HG03175 (cell line): ENCODE results near the gene MEG3.

Experiments used
- ATAC-seq: cut with Tn5 transposase; IDR thresholded peaks from one replicate; pipeline ENCODE4 v1.9.1; 2021; ENCODE audit warnings: mild to moderate bottlenecking, moderate library complexity; ENCODE audit not compliant: unreplicated experiment

The MEG3 gene

DNA sequence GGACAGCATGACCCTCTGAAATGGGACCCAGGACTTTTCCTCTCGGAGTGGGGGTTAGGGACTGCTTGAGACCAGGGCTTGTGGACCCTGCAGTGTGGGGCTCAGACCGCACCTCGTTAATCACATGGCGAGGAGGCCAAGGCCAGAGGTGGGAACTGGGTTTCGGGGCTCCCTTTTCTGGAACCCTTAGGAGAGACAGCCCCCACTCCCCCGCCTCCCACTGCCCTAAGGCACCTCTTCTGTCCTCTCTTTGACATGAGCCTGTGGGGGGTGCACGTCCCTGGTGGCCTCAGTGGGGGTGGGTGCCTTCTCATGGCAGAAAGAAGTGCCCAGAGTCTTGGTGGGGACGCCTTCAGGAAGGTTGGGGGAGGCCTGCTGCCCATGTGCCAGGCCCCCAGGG is 53.3 kb downstream of the MEG3 start:
- no peak for ATAC-seq

GRCh38 chr14:100879782-100880181 is 53.9 kb downstream of the MEG3 start:
- no peak for ATAC-seq

DNA sequence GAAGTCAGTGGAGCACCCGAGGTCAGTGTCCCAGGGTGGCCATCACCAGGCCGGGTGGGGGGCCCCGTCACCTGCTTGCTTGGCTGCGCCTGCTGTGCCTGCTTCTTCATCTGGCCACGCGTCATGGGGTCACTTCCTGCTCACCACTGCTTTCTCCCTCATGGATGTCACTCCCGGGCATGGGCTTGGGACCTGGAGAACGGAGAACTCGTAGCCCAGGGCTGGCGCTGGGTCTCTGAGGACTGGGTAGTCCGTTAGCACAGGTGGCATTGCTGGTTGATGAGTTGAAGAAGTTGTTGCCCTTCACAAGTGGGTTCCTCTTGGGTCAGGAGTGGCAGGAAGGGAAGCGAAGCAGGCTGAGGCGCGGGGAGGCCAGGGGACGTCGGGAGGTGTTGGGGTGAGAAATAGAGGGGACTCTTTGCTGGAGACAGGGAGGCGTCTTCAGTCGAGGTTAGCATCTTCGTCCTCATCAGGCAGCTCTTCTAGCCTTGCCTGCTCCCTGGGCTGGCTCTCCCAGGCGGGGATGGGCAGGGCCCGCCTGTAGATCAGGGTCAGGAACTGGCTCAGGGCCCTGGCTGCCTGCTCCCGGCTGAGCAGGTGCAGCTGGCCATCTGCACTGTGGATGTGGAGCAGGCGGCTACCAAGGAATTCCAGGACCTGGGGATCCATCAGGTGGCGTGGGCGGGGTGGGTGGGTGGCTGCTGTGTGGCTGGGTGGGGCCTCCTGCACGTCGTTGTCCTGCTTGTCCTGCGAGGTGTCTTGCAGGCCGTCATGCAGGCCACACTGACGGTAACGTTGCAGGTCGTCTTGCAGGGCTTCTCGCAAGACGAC is 54.6 kb downstream of the MEG3 start:
- no peak for ATAC-seq

DNA sequence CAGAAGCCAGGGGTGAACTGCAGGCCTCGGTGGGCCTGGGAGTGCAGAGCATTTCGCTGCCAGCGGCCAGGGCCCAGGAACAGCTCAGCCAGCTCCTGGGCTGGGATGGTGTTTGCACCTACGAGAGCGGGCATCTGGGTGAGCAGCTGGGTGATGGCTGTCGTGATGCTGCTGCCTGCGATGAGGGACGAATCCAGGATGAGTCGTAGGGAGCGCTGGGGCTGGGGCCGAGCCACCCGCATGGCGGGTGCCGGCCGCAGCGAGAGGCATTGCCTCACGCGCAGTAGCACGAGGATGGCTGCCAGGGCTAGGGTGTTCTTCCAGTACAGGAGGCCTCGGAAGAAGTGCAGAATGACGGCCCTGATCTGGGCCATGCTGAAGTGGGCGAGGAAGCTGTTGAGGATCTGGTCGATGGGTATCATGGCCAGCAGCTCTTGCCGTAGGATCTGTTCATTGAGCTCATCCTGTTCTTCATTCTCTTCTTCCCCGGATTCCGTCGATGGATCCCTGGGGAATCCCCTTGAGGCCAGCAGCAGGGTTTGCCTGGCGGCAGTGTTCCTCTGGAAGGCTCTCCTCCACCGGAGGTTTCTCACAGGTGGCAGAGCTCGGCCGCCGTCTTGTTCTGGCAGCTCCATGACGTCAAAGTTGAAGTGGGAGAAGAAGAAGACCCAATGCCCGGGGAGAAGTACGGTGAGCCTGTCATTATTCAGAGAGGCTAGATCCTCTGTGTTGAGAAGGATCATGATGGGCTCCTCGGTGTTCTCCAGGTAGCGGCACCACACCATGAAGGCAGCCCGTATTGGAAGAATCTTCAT is 55.5 kb downstream of the MEG3 start:
- ATAC-seq, result no peak

DNA sequence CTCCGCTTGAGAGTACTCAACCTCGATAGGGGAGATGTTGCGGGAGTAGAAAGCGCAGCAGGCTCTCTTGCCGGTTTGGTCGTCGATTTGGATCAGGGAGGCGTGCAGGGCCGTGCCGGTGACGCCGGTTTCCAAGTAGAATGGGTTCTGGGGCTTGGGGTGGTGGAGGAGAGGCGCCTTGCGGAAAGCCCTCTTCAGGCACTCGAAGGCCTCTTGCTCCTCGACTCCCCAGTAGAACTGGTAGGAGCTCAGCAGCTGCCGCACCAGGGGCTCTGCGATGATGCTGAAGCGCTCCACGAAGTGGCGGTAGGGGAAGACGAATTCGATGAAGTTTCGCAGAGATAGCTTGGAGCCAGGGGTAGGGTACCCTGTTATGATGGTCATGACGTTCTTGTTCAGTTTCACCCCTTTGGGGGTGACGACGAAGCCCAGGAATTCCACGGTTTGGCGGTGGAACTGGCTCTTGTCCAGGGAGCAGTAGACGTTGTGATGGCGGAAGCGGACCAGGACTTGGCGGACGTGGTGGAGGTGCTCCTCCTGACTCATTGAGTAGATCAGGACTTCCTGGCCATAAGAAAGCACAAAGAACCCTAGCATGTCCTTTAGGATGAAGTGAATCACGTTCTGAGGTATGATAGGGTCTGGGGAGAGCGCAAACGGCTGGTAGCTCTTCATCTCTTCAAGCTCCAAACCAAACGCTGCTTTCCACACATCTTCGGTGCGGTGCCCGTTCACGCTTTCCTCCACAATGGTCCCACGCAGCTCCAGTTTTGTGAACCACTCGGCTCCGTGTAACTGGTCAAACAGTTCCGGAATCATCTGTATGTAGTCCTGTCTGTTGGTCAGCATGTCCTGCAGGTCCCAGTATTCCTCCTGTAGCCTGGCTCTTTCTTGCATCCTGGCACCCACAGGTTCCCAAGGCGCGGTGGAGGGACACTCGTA is 56.4 kb downstream of the MEG3 start:
- ATAC-seq, result no peak

- no peak for ATAC-seq
Measured at GRCh38 chr14:100882991-100883788, 57.3 kb downstream of the MEG3 start.

GRCh38 chr14:100883789-100884101 is 57.8 kb downstream of the MEG3 start:
- no peak for ATAC-seq

DNA sequence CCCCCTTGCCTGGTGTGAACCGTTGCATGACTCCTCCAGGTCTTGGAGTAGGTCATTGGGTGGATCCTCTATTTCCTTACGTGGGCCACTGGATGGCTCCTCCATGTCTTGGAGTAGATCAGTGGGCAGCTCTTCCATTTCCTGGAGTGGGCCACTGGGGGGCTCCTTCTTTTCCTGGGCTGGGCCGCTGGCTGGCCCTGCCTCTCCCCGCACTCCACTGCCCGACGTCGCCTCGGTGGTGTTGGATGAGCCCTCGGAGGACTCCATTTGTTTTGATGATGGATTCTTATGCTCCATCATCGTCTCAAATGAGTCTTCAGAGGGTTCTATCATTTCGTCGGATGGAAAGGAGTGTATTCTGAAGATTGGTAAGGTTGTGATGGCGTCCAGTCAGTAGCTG is 58.5 kb downstream of the MEG3 start:
- ATAC-seq, result no peak

GRCh38 chr14:100885196-100885595 is 59.3 kb downstream of the MEG3 start:
- no peak for ATAC-seq

- ATAC-seq, result no peak
Measured at GRCh38 chr14:100885617-100886016, 59.7 kb downstream of the MEG3 start.

GRCh38 chr14:100887728-100888335 is 61.9 kb downstream of the MEG3 start:
- ATAC-seq, result no peak

GRCh38 chr14:100888789-100889315 is 62.9 kb downstream of the MEG3 start:
- no peak for ATAC-seq

- no peak for ATAC-seq
Measured at GRCh38 chr14:100889641-100890040, 63.7 kb downstream of the MEG3 start.

DNA sequence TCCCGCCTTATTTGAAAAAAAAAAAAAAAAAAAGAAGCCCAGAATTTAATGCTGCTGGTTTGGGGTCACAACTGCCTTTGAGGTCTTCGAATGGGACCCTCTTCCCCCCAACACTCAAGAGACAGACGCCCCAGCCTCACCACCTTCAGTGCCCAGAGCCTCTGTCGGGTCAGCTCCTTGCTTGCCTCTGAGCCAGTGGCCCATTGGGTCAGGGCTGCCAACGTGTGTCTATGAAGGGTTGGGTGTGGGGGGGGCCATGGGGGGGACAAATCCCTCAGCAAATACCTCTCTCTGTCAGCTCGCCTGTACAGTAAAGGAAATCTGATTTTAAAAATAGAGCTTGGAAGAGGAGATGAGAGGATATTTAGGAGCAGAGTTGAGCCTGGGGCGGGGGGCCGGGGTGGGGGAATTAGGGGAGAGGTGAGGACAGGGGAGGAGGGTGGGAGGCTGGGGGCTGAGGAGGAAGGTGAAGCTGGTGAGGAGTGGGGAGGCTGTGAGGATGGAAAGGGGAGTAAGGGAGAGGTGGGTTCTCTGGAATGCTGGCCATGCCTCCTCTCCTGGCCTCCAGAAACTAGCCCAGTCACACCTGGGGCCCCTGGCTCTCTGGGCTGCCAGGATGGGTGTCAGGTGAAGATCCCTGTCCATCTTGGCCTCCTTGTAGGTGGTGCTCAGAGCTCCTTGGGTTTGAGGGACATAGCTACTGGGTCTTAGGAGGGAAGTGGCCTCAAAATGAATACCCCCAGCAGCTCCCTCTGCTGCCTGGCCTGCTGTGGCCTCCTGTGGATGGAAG is 64.3 kb downstream of the MEG3 start:
- no peak for ATAC-seq

GRCh38 chr14:100891051-100891450 is 65.1 kb downstream of the MEG3 start:
- ATAC-seq, result no peak

DNA sequence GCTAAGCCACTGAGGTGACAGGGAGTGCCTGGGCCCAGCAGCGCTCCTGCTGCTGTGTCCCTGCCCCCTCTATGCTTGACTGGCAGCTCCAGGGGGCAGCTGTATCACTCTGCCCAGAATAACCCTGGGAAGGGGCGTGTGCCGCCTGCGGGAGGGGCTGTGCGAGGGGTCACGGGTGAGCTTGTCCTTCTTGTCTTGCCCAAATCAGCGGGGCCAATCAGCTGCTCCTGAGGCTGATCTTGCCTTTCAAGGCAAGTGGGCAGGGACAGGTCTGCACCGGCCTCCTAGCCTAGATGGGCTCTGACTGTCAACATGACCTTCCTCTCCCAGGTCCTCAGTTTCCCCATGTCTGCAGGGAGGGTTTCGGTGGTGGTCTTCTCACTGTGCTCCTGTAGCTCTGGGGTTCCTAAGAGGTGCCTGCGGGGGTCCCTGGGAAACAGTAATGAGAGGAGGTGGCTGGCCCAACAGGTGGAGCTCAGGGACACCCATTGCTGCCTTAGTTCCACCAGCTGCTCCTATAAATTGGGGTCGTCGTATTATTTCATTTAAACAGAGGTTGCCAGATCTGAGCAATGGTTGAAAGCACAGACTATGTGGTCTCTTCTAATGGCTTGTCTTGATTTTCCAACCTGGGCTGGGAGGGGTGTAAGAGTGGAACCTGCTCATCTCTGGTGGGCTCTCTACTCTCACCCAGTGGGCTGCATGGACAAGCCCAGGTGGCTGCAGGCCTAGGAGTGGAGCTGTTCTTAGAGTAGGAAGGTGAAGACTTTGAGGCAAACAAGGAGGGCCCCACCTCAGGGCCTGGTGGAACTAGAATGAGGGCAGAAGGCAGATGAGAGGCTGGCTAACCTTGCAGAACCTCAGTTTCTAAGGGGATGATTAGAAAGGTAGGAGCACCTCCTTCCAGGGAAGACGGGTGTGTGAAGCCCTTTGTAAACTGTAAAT is 65.9 kb downstream of the MEG3 start:
- ATAC-seq, result no peak

DNA sequence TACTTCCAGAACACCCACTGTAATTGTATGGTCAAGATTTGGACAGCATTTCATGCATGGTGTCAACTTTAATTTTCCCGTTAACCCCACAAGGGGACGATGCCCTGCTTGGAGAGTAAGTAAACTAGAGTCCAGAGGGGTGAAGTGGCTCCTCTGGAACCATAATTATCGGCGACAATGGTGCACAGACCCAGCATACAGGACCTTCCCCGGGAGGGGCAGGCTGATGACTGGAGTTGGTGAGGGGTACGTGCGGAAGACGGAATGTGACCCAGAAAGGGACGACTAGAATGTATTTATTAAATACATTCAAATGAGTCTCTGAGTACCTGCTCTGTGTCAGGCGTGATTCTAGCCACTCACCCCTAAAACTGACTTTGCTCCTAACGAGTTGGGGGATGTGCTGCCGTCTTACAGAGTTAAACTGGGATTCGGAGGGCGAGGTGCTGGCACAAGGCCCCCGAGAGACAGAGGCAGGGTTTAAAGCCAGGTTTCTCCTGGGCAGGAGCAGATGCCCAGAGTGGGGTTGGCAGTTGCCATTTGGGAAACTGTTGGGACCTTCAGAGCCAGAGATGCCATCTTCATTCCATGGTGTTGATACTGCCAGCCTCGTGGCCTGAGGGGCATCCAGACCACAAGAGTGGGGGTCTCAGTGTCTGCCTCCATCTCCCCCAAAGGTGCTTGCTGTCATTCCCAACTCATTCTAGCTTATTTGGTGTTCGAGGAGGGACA is 66.7 kb downstream of the MEG3 start:
- ATAC-seq, result no peak
